Thyroid gland (tissue), 4 donors: ENCODE data around the gene MON2.

Experiments used
- POLR2A ChIP-seq, 2 donors: fragments of 450-650 bp; IDR thresholded peaks; one replicate each; pipeline ENCODE4 v1.6.1; 2017; ENCODE audit warnings: antibody characterized with exemption in 2 of 2, mild to moderate bottlenecking in 2 of 2, moderate library complexity in 1 of 2
- TF ChIP-seq, protein P1 (sequence below), 6 experiments: fragments of 200-600 bp in 3 of 6; fragments of 450-650 bp in 3 of 6; sonication (generic) in 3 of 6; IDR thresholded peaks; one replicate each; pipeline ENCODE4 v1.5.1; 2016 to 2019; ENCODE audit warnings: antibody characterized with exemption in 6 of 6, mild to moderate bottlenecking in 2 of 6, inconsistent platforms in 1 of 6, moderate library complexity in 1 of 6

GRCh38 chr12:62588916-62589315 lies 122.3 kb downstream of the MON2 start:
- TF ChIP-seq, protein P1, sequence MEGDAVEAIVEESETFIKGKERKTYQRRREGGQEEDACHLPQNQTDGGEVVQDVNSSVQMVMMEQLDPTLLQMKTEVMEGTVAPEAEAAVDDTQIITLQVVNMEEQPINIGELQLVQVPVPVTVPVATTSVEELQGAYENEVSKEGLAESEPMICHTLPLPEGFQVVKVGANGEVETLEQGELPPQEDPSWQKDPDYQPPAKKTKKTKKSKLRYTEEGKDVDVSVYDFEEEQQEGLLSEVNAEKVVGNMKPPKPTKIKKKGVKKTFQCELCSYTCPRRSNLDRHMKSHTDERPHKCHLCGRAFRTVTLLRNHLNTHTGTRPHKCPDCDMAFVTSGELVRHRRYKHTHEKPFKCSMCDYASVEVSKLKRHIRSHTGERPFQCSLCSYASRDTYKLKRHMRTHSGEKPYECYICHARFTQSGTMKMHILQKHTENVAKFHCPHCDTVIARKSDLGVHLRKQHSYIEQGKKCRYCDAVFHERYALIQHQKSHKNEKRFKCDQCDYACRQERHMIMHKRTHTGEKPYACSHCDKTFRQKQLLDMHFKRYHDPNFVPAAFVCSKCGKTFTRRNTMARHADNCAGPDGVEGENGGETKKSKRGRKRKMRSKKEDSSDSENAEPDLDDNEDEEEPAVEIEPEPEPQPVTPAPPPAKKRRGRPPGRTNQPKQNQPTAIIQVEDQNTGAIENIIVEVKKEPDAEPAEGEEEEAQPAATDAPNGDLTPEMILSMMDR (IDR thresholded peaks at IDR 0.05): no peak
- TF ChIP-seq POLR2A (IDR thresholded peaks at IDR 0.05): no peak
